Measurements from ENCODE around the gene WSB2. TPM values are rescaled to one million over a fixed set of nuclear protein-coding genes. Genes with fewer than 3 reads are reported as not detected.
"Not testable (repeated sequence)": the region's sequence is repeated elsewhere in the genome, so short reads cannot be mapped to it uniquely, and the experiment has no call there.

Gene WSB2
- total RNA-seq, 2 experiments from 2014 or later = 57.7 to 58.2 TPM

DNA sequence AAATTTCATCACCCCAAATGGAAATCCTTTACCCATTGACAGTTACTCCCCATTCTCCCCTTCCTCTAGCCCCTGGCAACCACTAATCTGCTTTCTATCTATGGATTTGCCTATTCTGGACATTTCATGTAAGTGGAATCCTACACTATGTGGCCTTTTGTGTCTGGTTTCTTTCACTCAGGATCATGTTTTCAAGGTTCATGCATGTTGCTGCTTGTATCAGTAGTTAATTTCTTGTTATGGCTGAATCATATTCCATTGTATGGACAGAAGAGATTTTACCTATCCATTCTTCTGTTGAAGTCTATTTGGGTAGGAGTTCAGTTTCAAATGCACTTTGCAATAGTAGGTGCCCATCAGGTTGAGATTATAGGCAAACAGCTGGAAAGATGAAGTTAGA is 43.1 kb downstream of the WSB2 start:
- peaks cover 15% of the 10 kb centered on the region for H3K4me1 Mint-ChIP-seq
- peaks cover 42% of the 10 kb centered on the region for H3K36me3 Mint-ChIP-seq (ENCODE audit: low read depth)
- CTCF ChIA-PET = interaction anchor here (1.0 to 2.1 kb wide), 5 partner anchors 13 to 143 kb away, joined by 4 to 7 read pairs (median 4); no protein-coding TSS in a partner anchor
- intact Hi-C loops (cut with DNase I, micrococcal nuclease) = loop anchor here (1.0 to 5.0 kb wide), 6 partner anchors 17 to 1649 kb away; partner anchors contain the start of genes KSR2 (in 1 of the 2), RNFT2 (in 1 of the 2), SPRING1 (in 1 of the 2) and WSB2 (in 1 of the 2)
- POLR2A ChIA-PET = interaction anchor here (0.6 to 2.2 kb wide), 3 partner anchors 9 to 46 kb away, joined by 3 to 10 read pairs (median 3); no protein-coding TSS in a partner anchor
- no peaks in the 10 kb centered on the region for H3K9me3 Mint-ChIP-seq (ENCODE audit: low read depth)
- H3K27me3 Mint-ChIP-seq = no peaks in the 10 kb centered on the region
- peak overlapping the region; percentile 3 for H3K27ac Mint-ChIP-seq
- H3K4me3 Mint-ChIP-seq = peak overlapping the region; percentile 97
- ATAC-seq (no peak), DNase-seq (no peak)

- H3K27ac Mint-ChIP-seq = peak within 1 kb of the TSS; percentile 90
- peaks cover 33% of the 10 kb centered on the region for H3K36me3 Mint-ChIP-seq (ENCODE audit: low read depth)
- ChIA-PET CTCF (interaction anchor here (0.6 to 2.1 kb wide), 13 partner anchors 18 to 820 kb away, joined by 3 to 9 read pairs (median 4); partner anchors contain the start of genes PEBP1, SUDS3 and WSB2), POLR2A (interaction anchor here (0.5 to 2.2 kb wide), 9 partner anchors 10 to 361 kb away, joined by 3 to 10 read pairs (median 4); no protein-coding TSS in a partner anchor)
- H3K9me3 Mint-ChIP-seq (ENCODE audit: low read depth) = no peaks in the 10 kb centered on the region
- H3K4me1 Mint-ChIP-seq = peaks cover 15% of the 10 kb centered on the region
- H3K4me3 Mint-ChIP-seq = peak within 1 kb of the TSS; percentile 97
- DNase-seq (peak; percentile 99), ATAC-seq (peak; percentile 98)
- intact Hi-C loops (cut with DNase I, micrococcal nuclease) = loop anchor here (1.0 to 5.0 kb wide), 13 partner anchors 19 to 1650 kb away; partner anchors contain the start of genes WSB2 (in 2 of the 2), FBXO21 (in 1 of the 2), KSR2 (in 1 of the 2) and PEBP1 (in 1 of the 2)
- H3K27me3 Mint-ChIP-seq = no peaks in the 10 kb centered on the region
Observed at GRCh38 chr12:118016424-118017264, 44.3 kb downstream of the WSB2 start, which contains the start of gene RFC5. TSS of gene RFC5 (plus strand) at chr12:118016703. CDS start at chr12:118016828, 125 bp downstream.

GRCh38 chr12:118015944-118016343 is 45.0 kb downstream of the WSB2 start:
- Mint-ChIP-seq H3K27ac (no peak overlapping the region), H3K4me1 (peaks cover 15% of the 10 kb centered on the region), H3K27me3 (no peaks in the 10 kb centered on the region), H3K36me3 (ENCODE audit: low read depth) (peaks cover 28% of the 10 kb centered on the region), H3K4me3 (peak overlapping the region; percentile 97), H3K9me3 (ENCODE audit: low read depth) (no peaks in the 10 kb centered on the region)
- intact Hi-C loops (cut with DNase I, micrococcal nuclease) = loop anchor here (1.0 to 5.0 kb wide), 13 partner anchors 19 to 1651 kb away; partner anchors contain the start of genes WSB2 (in 2 of the 2), FBXO21 (in 1 of the 2), KSR2 (in 1 of the 2) and PEBP1 (in 1 of the 2)
- ChIA-PET CTCF (interaction anchor here (0.6 to 2.1 kb wide), 9 partner anchors 19 to 819 kb away, joined by 3 to 9 read pairs (median 4); partner anchors contain the start of genes PEBP1, SUDS3 and WSB2), POLR2A (interaction anchor here (0.7 to 2.2 kb wide), 4 partner anchors 11 to 18 kb away, joined by 3 to 10 read pairs (median 4); no protein-coding TSS in a partner anchor)
- ATAC-seq (no peak), DNase-seq (no peak)

- Mint-ChIP-seq H3K9me3 (ENCODE audit: low read depth) (no peaks in the 10 kb centered on the region), H3K36me3 (ENCODE audit: low read depth) (peaks cover 23% of the 10 kb centered on the region), H3K4me3 (no peak overlapping the region), H3K27me3 (no peaks in the 10 kb centered on the region), H3K27ac (no peak overlapping the region), H3K4me1 (peaks cover 15% of the 10 kb centered on the region)
- intact Hi-C loops (cut with DNase I, micrococcal nuclease) = loop anchor here in 1 of 2 experiments (5.0 kb wide), 1 partner anchor 1278 kb away; the partner anchor contains the start of genes RNFT2 and SPRING1
- ChIA-PET POLR2A (no interaction called here), CTCF (no interaction called here)
- DNase-seq = no peak
- no peak for ATAC-seq
Observed at GRCh38 chr12:118015306-118015705, 45.7 kb downstream of the WSB2 start.

- ATAC-seq (no peak), DNase-seq (no peak)
- intact Hi-C loops (cut with DNase I, micrococcal nuclease) = no loop called here
- H3K9me3 Mint-ChIP-seq (ENCODE audit: low read depth) = no peaks in the 10 kb centered on the region
- no peak overlapping the region for H3K27ac Mint-ChIP-seq
- no peaks in the 10 kb centered on the region for H3K27me3 Mint-ChIP-seq
- ChIA-PET CTCF (no interaction called here), POLR2A (no interaction called here)
- peaks cover 9% of the 10 kb centered on the region for H3K36me3 Mint-ChIP-seq (ENCODE audit: low read depth)
- H3K4me1 Mint-ChIP-seq = peaks cover 12% of the 10 kb centered on the region
- no peak overlapping the region for H3K4me3 Mint-ChIP-seq
Observed at GRCh38 chr12:118013283-118013682, 47.7 kb downstream of the WSB2 start.

DNA sequence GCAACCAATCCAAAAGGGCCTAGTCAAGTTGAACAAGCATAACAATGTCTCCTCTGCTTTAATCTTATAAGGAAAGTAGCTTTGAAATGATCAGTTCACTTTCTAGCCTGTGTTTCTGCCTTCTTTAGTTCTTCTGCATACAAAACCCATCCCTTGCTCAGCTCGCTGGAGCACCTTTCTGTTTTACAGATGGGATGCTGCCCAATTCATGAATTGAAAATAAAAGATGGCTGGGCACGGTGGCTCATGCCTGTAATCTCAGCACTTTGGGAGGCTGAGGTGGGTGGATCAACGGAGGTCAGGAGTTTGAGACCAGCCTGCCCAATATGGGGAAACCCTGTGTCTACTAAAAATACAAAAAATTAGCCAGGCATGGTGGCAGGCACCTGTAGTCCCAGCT is 49.0 kb downstream of the WSB2 start:
- Mint-ChIP-seq H3K27me3 (no peaks in the 10 kb centered on the region), H3K4me3 (no peak overlapping the region), H3K27ac (no peak overlapping the region), H3K9me3 (ENCODE audit: low read depth) (no peaks in the 10 kb centered on the region), H3K4me1 (peaks cover 6% of the 10 kb centered on the region), H3K36me3 (ENCODE audit: low read depth) (peaks cover under 1% of the 10 kb centered on the region)
- ATAC-seq (no peak), DNase-seq (no peak)
- ChIA-PET POLR2A (no interaction called here), CTCF (interaction anchor here (0.8 kb wide), 1 partner anchor 155 kb away, joined by 4 read pairs; no protein-coding TSS in a partner anchor)
- intact Hi-C loops (cut with DNase I, micrococcal nuclease) = no loop called here

DNA sequence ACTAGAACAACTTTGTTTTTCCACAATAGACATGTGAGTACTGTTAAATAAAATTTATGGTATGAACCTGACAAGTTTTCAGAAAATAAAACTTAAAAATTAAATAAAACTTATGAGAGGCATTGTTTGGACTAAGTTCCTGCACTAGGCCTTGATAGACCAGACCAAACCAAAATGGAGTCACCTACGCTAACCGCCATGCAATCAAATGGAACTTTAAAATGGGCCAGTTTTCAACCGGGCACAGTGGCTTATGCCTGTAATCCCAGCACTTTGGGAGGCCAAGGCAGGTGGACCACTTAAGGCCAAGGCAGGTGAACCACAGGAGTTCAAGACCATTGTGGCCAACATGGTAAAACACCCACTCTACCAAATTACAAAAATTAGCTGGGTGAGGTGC is 49.6 kb downstream of the WSB2 start:
- no peak overlapping the region for H3K27ac Mint-ChIP-seq
- H3K27me3 Mint-ChIP-seq = no peaks in the 10 kb centered on the region
- H3K4me3 Mint-ChIP-seq = no peak overlapping the region
- ChIA-PET CTCF (interaction anchor here (0.8 kb wide), 1 partner anchor 154 kb away, joined by 4 read pairs; no protein-coding TSS in a partner anchor), POLR2A (no interaction called here)
- H3K4me1 Mint-ChIP-seq = peaks cover 5% of the 10 kb centered on the region
- DNase-seq (no peak), ATAC-seq (no peak)
- H3K9me3 Mint-ChIP-seq (ENCODE audit: low read depth) = no peaks in the 10 kb centered on the region
- no peaks in the 10 kb centered on the region for H3K36me3 Mint-ChIP-seq (ENCODE audit: low read depth)
- intact Hi-C loops (cut with DNase I, micrococcal nuclease) = no loop called here

GRCh38 chr12:118010903-118011302 is 50.1 kb downstream of the WSB2 start:
- Mint-ChIP-seq H3K27ac (no peak overlapping the region), H3K4me3 (no peak overlapping the region), H3K27me3 (no peaks in the 10 kb centered on the region), H3K36me3 (ENCODE audit: low read depth) (no peaks in the 10 kb centered on the region), H3K9me3 (ENCODE audit: low read depth) (no peaks in the 10 kb centered on the region), H3K4me1 (peaks cover 1% of the 10 kb centered on the region)
- intact Hi-C loops (cut with DNase I, micrococcal nuclease) = no loop called here
- CTCF ChIA-PET = no interaction called here
- POLR2A ChIA-PET = no interaction called here
- DNase-seq (no peak), ATAC-seq (no peak)

- intact Hi-C loops (cut with DNase I, micrococcal nuclease); H3K9me3 Mint-ChIP-seq (ENCODE audit: low read depth); ATAC-seq; H3K36me3 Mint-ChIP-seq (ENCODE audit: low read depth); H3K4me1 Mint-ChIP-seq; H3K27ac Mint-ChIP-seq; H3K27me3 Mint-ChIP-seq; CTCF ChIA-PET; H3K4me3 Mint-ChIP-seq: not testable (repeated sequence)
- POLR2A ChIA-PET = interaction anchor here (0.6 to 1.0 kb wide), 2 partner anchors 13 to 17 kb away, joined by 3 to 4 read pairs; partner anchors contain the start of gene RFC5
- DNase-seq = peak; percentile 22
Observed at GRCh38 chr12:117999806-118000205, 61.2 kb downstream of the WSB2 start.

GRCh38 chr12:117998719-117999118 is 62.3 kb downstream of the WSB2 start:
- no peak overlapping the region for H3K4me3 Mint-ChIP-seq
- H3K36me3 Mint-ChIP-seq (ENCODE audit: low read depth) = no peaks in the 10 kb centered on the region
- DNase-seq (no peak), ATAC-seq (no peak)
- ChIA-PET POLR2A (no interaction called here), CTCF (interaction anchor here (1.2 kb wide), 1 partner anchor 18 kb away, joined by 3 read pairs; the partner anchor contains the start of gene RFC5)
- intact Hi-C loops (cut with DNase I, micrococcal nuclease) = no loop called here
- H3K9me3 Mint-ChIP-seq (ENCODE audit: low read depth) = peaks cover 8% of the 10 kb centered on the region
- H3K27ac Mint-ChIP-seq = no peak overlapping the region
- peaks cover 6% of the 10 kb centered on the region for H3K27me3 Mint-ChIP-seq
- peaks cover 12% of the 10 kb centered on the region for H3K4me1 Mint-ChIP-seq
